ENCODE results near the gene KRT28. TPM values are rescaled to one million over a fixed set of nuclear protein-coding genes. Genes with fewer than 3 reads are reported as not detected.

KRT28 gene
- total RNA-seq, 2 donors from 2014 or later = not detected

DNA sequence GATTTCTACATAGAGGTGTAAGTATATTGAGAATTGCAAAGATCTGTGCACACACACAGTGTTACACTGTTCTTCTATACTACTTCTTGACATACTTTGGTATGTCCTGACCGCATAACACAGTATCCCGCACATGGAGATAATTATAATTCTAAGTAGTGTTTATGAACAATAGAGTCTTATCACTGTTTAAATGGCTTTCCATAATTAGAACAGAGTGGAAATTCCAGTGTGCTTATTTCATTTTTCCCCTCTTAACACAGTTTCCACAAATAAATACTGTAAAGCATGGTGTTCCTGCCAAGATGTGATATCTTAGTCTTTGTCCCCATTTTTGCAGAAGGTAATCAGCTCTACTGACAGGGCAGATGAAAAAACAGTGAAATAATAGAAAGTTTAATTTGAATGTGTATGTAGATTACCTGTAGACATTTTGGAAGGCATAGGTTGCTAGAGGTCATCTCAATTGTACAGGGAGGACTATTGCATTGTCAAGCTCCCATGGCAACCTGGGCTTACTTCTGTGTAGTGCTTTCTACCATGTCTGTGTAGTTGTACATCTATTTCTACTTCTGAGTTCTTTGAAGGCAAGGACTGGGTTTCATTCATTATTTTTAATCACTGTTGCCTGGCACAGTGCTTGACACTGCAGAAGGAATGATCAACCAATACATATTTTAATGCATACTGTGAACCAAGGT lies 10.1 kb upstream of the KRT28 start:
- H3K4me3 Mint-ChIP-seq = no peak overlapping the region
- H3K4me1 Mint-ChIP-seq = no peaks in the 10 kb centered on the region
- DNase-seq = no peak
- Histone ChIP-seq H3K9ac (ENCODE audit: extremely low read depth, low read length, poor library complexity, severe bottlenecking) (no peak overlapping the region), H3K27ac (ENCODE audit: low read depth, low read length) (no peak overlapping the region), H3K9me3 (ENCODE audit: control insufficient read depth, low read length) (peaks cover 4% of the 10 kb centered on the region), H3K4me1 (ENCODE audit: control insufficient read depth, insufficient read depth, low read length) (no peaks in the 10 kb centered on the region), H3K36me3 (ENCODE audit: control insufficient read depth, insufficient read depth, low read length) (no peaks in the 10 kb centered on the region), H3K4me3 (ENCODE audit: low read length) (no peak overlapping the region), H3K27me3 (ENCODE audit: control insufficient read depth, insufficient read depth, low read length, poor library complexity, severe bottlenecking) (peaks cover 81% of the 10 kb centered on the region)
- H3K27me3 Mint-ChIP-seq (ENCODE audit: insufficient read depth) = peaks cover 97% of the 10 kb centered on the region
- peaks cover 4% of the 10 kb centered on the region for H3K9me3 Mint-ChIP-seq
- TF ChIP-seq, protein P1, sequence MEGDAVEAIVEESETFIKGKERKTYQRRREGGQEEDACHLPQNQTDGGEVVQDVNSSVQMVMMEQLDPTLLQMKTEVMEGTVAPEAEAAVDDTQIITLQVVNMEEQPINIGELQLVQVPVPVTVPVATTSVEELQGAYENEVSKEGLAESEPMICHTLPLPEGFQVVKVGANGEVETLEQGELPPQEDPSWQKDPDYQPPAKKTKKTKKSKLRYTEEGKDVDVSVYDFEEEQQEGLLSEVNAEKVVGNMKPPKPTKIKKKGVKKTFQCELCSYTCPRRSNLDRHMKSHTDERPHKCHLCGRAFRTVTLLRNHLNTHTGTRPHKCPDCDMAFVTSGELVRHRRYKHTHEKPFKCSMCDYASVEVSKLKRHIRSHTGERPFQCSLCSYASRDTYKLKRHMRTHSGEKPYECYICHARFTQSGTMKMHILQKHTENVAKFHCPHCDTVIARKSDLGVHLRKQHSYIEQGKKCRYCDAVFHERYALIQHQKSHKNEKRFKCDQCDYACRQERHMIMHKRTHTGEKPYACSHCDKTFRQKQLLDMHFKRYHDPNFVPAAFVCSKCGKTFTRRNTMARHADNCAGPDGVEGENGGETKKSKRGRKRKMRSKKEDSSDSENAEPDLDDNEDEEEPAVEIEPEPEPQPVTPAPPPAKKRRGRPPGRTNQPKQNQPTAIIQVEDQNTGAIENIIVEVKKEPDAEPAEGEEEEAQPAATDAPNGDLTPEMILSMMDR (conservative IDR thresholded peaks at IDR 0.05) = no peak
- H3K27ac Mint-ChIP-seq = no peak overlapping the region
- no peaks in the 10 kb centered on the region for H3K36me3 Mint-ChIP-seq (ENCODE audit: low read depth)
- WGBS, 2 experiments (ENCODE audit: insufficient coverage in 1 of 2, insufficient read length in 1 of 2) = 90% methylated on average over 2 of the region's 2 CpGs; no CpG with 5 or more reads in 1 of the 2 experiments

DNA sequence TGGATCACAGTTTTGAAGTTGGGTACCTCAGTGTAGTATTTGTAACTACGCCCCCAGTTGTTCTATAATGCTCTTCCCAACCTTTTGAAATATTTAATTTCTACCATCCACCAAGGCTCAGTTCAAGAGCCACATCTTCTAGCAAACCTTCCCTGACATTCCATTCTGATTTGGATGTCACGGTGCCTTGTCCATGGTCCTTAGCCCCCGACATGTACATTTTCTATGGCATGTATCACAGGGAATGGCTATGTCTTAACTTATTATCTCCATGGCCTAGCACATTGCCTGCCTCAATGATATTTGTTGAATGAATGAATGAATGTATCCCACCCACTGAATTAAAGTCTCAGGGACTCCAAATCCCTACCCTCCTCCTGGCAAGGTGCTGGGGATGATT lies 6.4 kb upstream of the KRT28 start:
- 63 to 79% methylated on average over 1 to 3 of the region's 3 CpGs for WGBS, 2 experiments (ENCODE audit: insufficient coverage in 1 of 2, insufficient read length in 1 of 2)
- H3K9ac ChIP-seq (ENCODE audit: extremely low read depth, low read length, poor library complexity, severe bottlenecking) = no peak overlapping the region
- H3K36me3 Mint-ChIP-seq (ENCODE audit: low read depth) = no peaks in the 10 kb centered on the region
- H3K4me1 ChIP-seq (ENCODE audit: control insufficient read depth, insufficient read depth, low read length) = no peaks in the 10 kb centered on the region
- H3K27me3 Mint-ChIP-seq (ENCODE audit: insufficient read depth) = peaks cover 66% of the 10 kb centered on the region
- H3K4me3 ChIP-seq (ENCODE audit: low read length) = no peak overlapping the region
- no peaks in the 10 kb centered on the region for H3K36me3 ChIP-seq (ENCODE audit: control insufficient read depth, insufficient read depth, low read length)
- no peak overlapping the region for H3K27ac ChIP-seq (ENCODE audit: low read depth, low read length)
- H3K27me3 ChIP-seq (ENCODE audit: control insufficient read depth, insufficient read depth, low read length, poor library complexity, severe bottlenecking) = peaks cover 64% of the 10 kb centered on the region
- peaks cover 4% of the 10 kb centered on the region for H3K9me3 Mint-ChIP-seq
- no peak for DNase-seq
- TF ChIP-seq, protein P1 (conservative IDR thresholded peaks at IDR 0.05) = no peak
- H3K9me3 ChIP-seq (ENCODE audit: control insufficient read depth, low read length) = peaks cover 6% of the 10 kb centered on the region
- H3K4me1 Mint-ChIP-seq = peaks cover 3% of the 10 kb centered on the region
- no peak overlapping the region for H3K27ac Mint-ChIP-seq
- H3K4me3 Mint-ChIP-seq = no peak overlapping the region

DNA sequence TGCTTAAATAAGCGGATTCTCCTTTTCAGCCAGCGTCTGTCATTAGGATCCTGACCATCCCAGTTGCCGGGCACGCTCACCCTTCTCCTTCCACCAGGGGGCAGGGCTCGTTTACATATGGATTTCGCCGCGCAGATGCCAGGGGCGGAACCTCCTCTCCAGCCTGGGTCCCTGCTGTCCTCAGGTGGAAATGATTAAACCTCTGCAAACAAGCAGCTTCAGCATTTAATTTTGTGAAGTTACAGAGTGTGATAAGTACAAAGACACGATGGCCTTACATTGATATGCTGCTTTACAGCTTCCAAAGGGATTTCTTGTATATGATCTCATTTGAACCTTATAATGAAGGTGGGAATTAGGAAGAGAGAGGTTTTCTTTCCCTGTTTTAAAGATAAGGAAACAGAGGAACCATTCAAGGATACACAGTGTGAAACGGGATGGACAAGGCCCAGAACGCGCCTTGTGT lies 3.9 kb upstream of the KRT28 start:
- H3K36me3 Mint-ChIP-seq (ENCODE audit: low read depth) = no peaks in the 10 kb centered on the region
- no peak overlapping the region for H3K27ac Mint-ChIP-seq
- Histone ChIP-seq H3K4me3 (ENCODE audit: low read length) (no peak overlapping the region), H3K9ac (ENCODE audit: extremely low read depth, low read length, poor library complexity, severe bottlenecking) (no peak overlapping the region), H3K9me3 (ENCODE audit: control insufficient read depth, low read length) (peaks cover 6% of the 10 kb centered on the region), H3K27ac (ENCODE audit: low read depth, low read length) (no peak overlapping the region), H3K27me3 (ENCODE audit: control insufficient read depth, insufficient read depth, low read length, poor library complexity, severe bottlenecking) (peaks cover 59% of the 10 kb centered on the region), H3K36me3 (ENCODE audit: control insufficient read depth, insufficient read depth, low read length) (no peaks in the 10 kb centered on the region), H3K4me1 (ENCODE audit: control insufficient read depth, insufficient read depth, low read length) (no peaks in the 10 kb centered on the region)
- peaks cover 48% of the 10 kb centered on the region for H3K27me3 Mint-ChIP-seq (ENCODE audit: insufficient read depth)
- 18 to 20% methylated on average over 9 to 13 of the region's 13 CpGs for WGBS, 2 experiments (ENCODE audit: insufficient coverage in 1 of 2, insufficient read length in 1 of 2)
- H3K4me3 Mint-ChIP-seq = no peak overlapping the region
- peak; percentile 97 for DNase-seq
- TF ChIP-seq, protein P1 (conservative IDR thresholded peaks at IDR 0.05) = peak; percentile 97
- H3K4me1 Mint-ChIP-seq = peaks cover 3% of the 10 kb centered on the region
- H3K9me3 Mint-ChIP-seq = peaks cover 4% of the 10 kb centered on the region

All from endodermal cell (in vitro differentiated cells).